ENCODE measurements around the gene RALB. TPM values are rescaled to one million over a fixed set of nuclear protein-coding genes. Genes with fewer than 3 reads are reported as not detected.

RALB gene
- total and polyA plus RNA-seq, 2 of the 4 experiments (the other 2 are of a cell fraction), result 53.6 to 54.7 TPM

GRCh38 chr2:120314690-120315366 is 62.2 kb downstream of the RALB start:
- Histone ChIP-seq H3K4me1 (ENCODE audit: control insufficient read depth, insufficient read depth, low read length) (no peaks in the 10 kb centered on the region; the same call in 1 of the 2 replicates), H4K91ac (ENCODE audit: insufficient read depth, low read depth, low read length) (no peak overlapping the region), H3K79me1 (ENCODE audit: low read depth in 1 of 2, low read length in 2 of 2) (no peaks in the 10 kb centered on the region), H3K14ac (replicated peaks; ENCODE audit: low read depth, low read length) (no peak overlapping the region), H3K4ac (ENCODE audit: low read depth, low read length) (no peak overlapping the region), H2BK5ac (ENCODE audit: low read depth, low read length, poor library complexity, severe bottlenecking) (no peak overlapping the region), H3K27me3 (ENCODE audit: control insufficient read depth, insufficient read depth, low read length) (peaks cover 26% of the 10 kb centered on the region), H2BK15ac (ENCODE audit: low read depth, low read length) (no peak overlapping the region), H3K4me3 (ENCODE audit: insufficient read depth, low read depth, low read length) (no peak overlapping the region), H3K9me1 (ENCODE audit: insufficient read depth, low read length) (no peaks in the 10 kb centered on the region), H2BK20ac (ENCODE audit: low read depth, low read length) (no peak overlapping the region), H4K20me1 (ENCODE audit: insufficient read depth, low read length) (no peaks in the 10 kb centered on the region), H3K56ac (ENCODE audit: extremely low read depth, insufficient read depth, low read length) (no peak overlapping the region), H3K36me3 (ENCODE audit: control insufficient read depth, insufficient read depth, low read length) (no peaks in the 10 kb centered on the region), H2AK5ac (ENCODE audit: low read depth, low read length) (no peak overlapping the region), H3K4me2 (ENCODE audit: low read depth, low read length) (no peak overlapping the region), H3K18ac (ENCODE audit: low read depth, low read length) (no peak overlapping the region), H4K8ac (ENCODE audit: low read depth in 2 of 2, low read length in 2 of 2) (no peak overlapping the region), H3K27ac (ENCODE audit: insufficient read depth, low read length) (no peak overlapping the region), H4K5ac (ENCODE audit: low read depth, low read length) (no peak overlapping the region), H3K9ac (ENCODE audit: low read depth, low read length) (no peak overlapping the region), H2BK120ac (ENCODE audit: low read depth, low read length) (no peak overlapping the region), H2AK9ac (replicated peaks; ENCODE audit: low read depth, low read length, poor library complexity) (no peak overlapping the region), H3K23ac (ENCODE audit: low read depth, low read length) (no peak overlapping the region), H3K9me3 (ENCODE audit: control insufficient read depth, insufficient read depth, low read length) (no peaks in the 10 kb centered on the region), H2AFZ (replicated peaks; ENCODE audit: low read length, poor library complexity) (no peak overlapping the region)
- no TSS peak for BruUV-seq (replicated peaks)
- dilution Hi-C loops (cut with HindIII; ENCODE audit: low sequenced_read_pairs, unreplicated experiment) (no loop called here), intact Hi-C loops (cut with micrococcal nuclease) (no loop called here), in situ Hi-C loops (cut with MboI; ENCODE audit: low sequenced_read_pairs) (no loop called here)
- TF ChIP-seq MXI1 (IDR thresholded peaks at IDR 0.05; ENCODE audit: borderline replicate concordance, low read depth, low read length), result no peak
- TF ChIP-seq CEBPB (IDR thresholded peaks at IDR 0.05; ENCODE audit: low read depth, low read length), result no peak
- TF ChIP-seq MAFK (IDR thresholded peaks at IDR 0.05; ENCODE audit: low read depth, low read length), result no peak
- TF ChIP-seq RFX5 (IDR thresholded peaks at IDR 0.05; ENCODE audit: low read depth, low read length), result no peak
- no peak for TF ChIP-seq USF2 (IDR thresholded peaks at IDR 0.05; ENCODE audit: low read depth, low read length)
- TF ChIP-seq CTCF (conservative IDR thresholded peaks at IDR 0.05; ENCODE audit: low read depth, low read length), result no peak
- no peak for TF ChIP-seq NFE2L2 (IDR thresholded peaks at IDR 0.05; ENCODE audit: low read depth, low read length)
- no peak for TF ChIP-seq RAD21 (IDR thresholded peaks at IDR 0.05; ENCODE audit: low read length)
- no peak for TF ChIP-seq SMC3 (IDR thresholded peaks at IDR 0.05; ENCODE audit: low read depth, low read length)
- no peak for TF ChIP-seq POLR2A (IDR thresholded peaks at IDR 0.05; ENCODE audit: low read depth, low read length)
- TF ChIP-seq BHLHE40 (IDR thresholded peaks at IDR 0.05; ENCODE audit: low read depth, low read length), result no peak
- no peak for TF ChIP-seq CHD1 (IDR thresholded peaks at IDR 0.05; ENCODE audit: low read depth, low read length)
- TF ChIP-seq RCOR1 (IDR thresholded peaks at IDR 0.05; ENCODE audit: insufficient replicate concordance, low read length), result no peak
- TF ChIP-seq MAZ (IDR thresholded peaks at IDR 0.05; ENCODE audit: borderline replicate concordance, low read depth, low read length), result no peak
- TF ChIP-seq FOS (IDR thresholded peaks at IDR 0.05; ENCODE audit: low read depth, low read length), result no peak
- no peak for TF ChIP-seq ELK1 (IDR thresholded peaks at IDR 0.05; ENCODE audit: borderline replicate concordance, low read depth, low read length)
- ChIA-PET POLR2A (ENCODE audit: unreplicated experiment) (no interaction called here), CTCF (no interaction called here)
- no peak for DNase-seq
- WGBS, 2 experiments (ENCODE audit: extremely low coverage in 2 of 2, insufficient read length in 1 of 2), result 83% methylated on average over 8 of the region's 19 CpGs; no CpG with 5 or more reads in 1 of the 2 experiments
- ATAC-seq (ENCODE audit: low read depth), result no peak
